Adrenal gland (tissue), 12 donors: ENCODE results near the gene CACNG1. TPM values are rescaled to one million over a fixed set of nuclear protein-coding genes. Genes with fewer than 3 reads are reported as not detected.

ENCODE experiments used
- DNase-seq, 7 donors: peaks; one replicate each; pipeline ENCODE4 v3.0.0-alpha.2; 2019 to 2020
- H3K27ac ChIP-seq, 5 donors: fragments of 200-600 bp; sonication (generic) in 4 of 5; 1 replicate in 3 of 5; 2 replicates in 2 of 5; pipeline versions ENCODE4 v1.5.1 to v1.8.0; 2016 to 2020; ENCODE audit warnings: mild to moderate bottlenecking in 1 of 5
- H3K27me3 ChIP-seq: fragments of 200-600 bp; 2 replicates; pipeline ENCODE4 v1.8.0; 2021
- H3K36me3 ChIP-seq, 2 donors: fragments of 200-600 bp; replicated peaks in 1 of 2; 1 replicate in 1 of 2; 2 replicates in 1 of 2; pipeline versions ENCODE4 v1.5.1 to v1.8.0; 2018 to 2022
- H3K4me1 ChIP-seq, 2 donors: fragments of 200-600 bp; replicated peaks in 1 of 2; 1 replicate in 1 of 2; 2 replicates in 1 of 2; pipeline versions ENCODE4 v1.5.1 to v1.8.0; 2018 to 2021
- H3K4me3 ChIP-seq, 4 donors: fragments of 200-600 bp; sonication (generic) in 3 of 4; one replicate each; pipeline ENCODE4 v1.5.1; 2016 to 2018
- H3K9me3 ChIP-seq, 3 donors: fragments of 200-600 bp; sonication (generic) in 1 of 3; replicated peaks in 1 of 3; 1 replicate in 2 of 3; 2 replicates in 1 of 3; pipeline versions ENCODE4 v1.5.1 to v1.8.0; 2016 to 2021
- POLR2A ChIP-seq, 2 donors: fragments of 450-650 bp; IDR thresholded peaks; one replicate each; pipeline ENCODE4 v1.6.1; 2017; ENCODE audit warnings: antibody characterized with exemption in 2 of 2, mild to moderate bottlenecking in 2 of 2, moderate library complexity in 1 of 2
- WGBS, 4 donors: extraction: QIAGEN DNeasy Blood & Tissue Kit in 2 of 4; methylation state at CpG; one replicate each; pipeline versions ENCODE4 v1.1.5 to v1.1.7; 2013 to 2017; 5-methylcytosine and 5-hydroxymethylcytosine counted together
- intact Hi-C, 2 donors: fragments of 100-400 bp; cut with DNase I; formaldehyde crosslinking; loops; one replicate each; pipeline versions ENCODE4 v1.14.1 to v1.15.0; 2022 to 2023
- polyA plus RNA-seq, 3 donors: library from polyadenylated mRNA; stranded (reverse); fragments of 200-250 nt in 2 of 3; fragments of 350-450 nt in 1 of 3; fragmentation: Illumina TruSeq in 1 of 3; extraction: RNeasy Lipid Tissue Mini Kit (QIAGEN cat#74804) in 1 of 3; gene quantifications; one replicate each; pipeline ENCODE4 v1.2.3, GENCODE V29; 2013 to 2014
- total RNA-seq, 9 donors: library from RNA; depleted of rRNA in 4 of 9; stranded (reverse); fragments of >200 nt in 4 of 9; fragments of 120-200 nt in 1 of 9; fragmentation: NEBNext Ultra II Directional in 1 of 9; extraction: Animal tissue kit (Norgen Biotek cat#: 25700) in 1 of 9; gene quantifications; one replicate each; pipeline versions ENCODE4 v1.1.0 to v1.2.4, GENCODE V29; 2013 to 2023
- TF ChIP-seq, protein P1 (sequence below), 6 experiments: fragments of 450-650 bp in 4 of 6; fragments of 200-600 bp in 2 of 6; sonication (generic) in 1 of 6; IDR thresholded peaks; 1 replicate in 5 of 6; 2 replicates in 1 of 6; pipeline versions ENCODE4 v1.5.1 to v1.8.0; 2016 to 2021; ENCODE audit warnings: antibody characterized with exemption in 6 of 6, mild to moderate bottlenecking in 2 of 6, moderate library complexity in 1 of 6
- donor health status: healthy with polysubstance abuse.
- donor health status: Bipolar disorder and iron deficiency.
- donor health status: DM: yes; HTN: yes; CAD: no.
- donor health status: DM: no; HTN: no; CAD: no.
- donor health status: DM: no; HTN: no; CAD: no.
- donor health status: DM: yes; HTN: yes; CAD: no.

The CACNG1 gene
- total and polyA plus RNA-seq, 12 donors, result 0.28 to 5.9 (median 1.2) TPM; not detected in 2

DNA sequence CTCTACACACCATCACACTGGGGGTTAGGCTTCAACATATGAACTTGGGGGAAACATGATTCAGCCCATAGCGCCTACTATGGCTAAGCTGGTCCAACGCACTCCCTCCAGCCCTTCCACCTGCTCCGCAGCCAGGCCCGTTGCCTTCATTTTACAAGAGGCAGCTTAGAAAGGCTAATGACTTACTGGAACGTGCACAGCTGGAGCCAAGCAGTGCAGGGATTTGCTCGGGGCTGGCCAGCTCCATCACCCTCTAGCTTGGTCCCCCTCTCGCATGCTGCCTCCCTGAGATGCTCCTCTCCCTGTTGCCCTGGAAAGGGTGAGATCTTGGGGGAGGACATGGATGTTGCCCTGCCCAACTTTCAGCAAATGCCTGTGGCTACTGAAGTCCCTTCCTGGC lies 2.8 kb upstream of the CACNG1 start:
- no peaks in the 10 kb centered on the region for H3K36me3 ChIP-seq
- H3K4me3 ChIP-seq, result no peak overlapping the region
- no peak for DNase-seq
- TF ChIP-seq, protein P1, sequence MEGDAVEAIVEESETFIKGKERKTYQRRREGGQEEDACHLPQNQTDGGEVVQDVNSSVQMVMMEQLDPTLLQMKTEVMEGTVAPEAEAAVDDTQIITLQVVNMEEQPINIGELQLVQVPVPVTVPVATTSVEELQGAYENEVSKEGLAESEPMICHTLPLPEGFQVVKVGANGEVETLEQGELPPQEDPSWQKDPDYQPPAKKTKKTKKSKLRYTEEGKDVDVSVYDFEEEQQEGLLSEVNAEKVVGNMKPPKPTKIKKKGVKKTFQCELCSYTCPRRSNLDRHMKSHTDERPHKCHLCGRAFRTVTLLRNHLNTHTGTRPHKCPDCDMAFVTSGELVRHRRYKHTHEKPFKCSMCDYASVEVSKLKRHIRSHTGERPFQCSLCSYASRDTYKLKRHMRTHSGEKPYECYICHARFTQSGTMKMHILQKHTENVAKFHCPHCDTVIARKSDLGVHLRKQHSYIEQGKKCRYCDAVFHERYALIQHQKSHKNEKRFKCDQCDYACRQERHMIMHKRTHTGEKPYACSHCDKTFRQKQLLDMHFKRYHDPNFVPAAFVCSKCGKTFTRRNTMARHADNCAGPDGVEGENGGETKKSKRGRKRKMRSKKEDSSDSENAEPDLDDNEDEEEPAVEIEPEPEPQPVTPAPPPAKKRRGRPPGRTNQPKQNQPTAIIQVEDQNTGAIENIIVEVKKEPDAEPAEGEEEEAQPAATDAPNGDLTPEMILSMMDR (IDR thresholded peaks at IDR 0.05), result no peak
- TF ChIP-seq POLR2A (IDR thresholded peaks at IDR 0.05), result no peak
- H3K27ac ChIP-seq, result no peak overlapping the region
- no peaks in the 10 kb centered on the region for H3K9me3 ChIP-seq
- intact Hi-C loops, result no loop called here
- 85 to 100% (median 89%) methylated on average over 5 to 7 of the region's 7 CpGs for WGBS, 4 donors
- H3K27me3 ChIP-seq, result no peaks in the 10 kb centered on the region
- H3K4me1 ChIP-seq, result peaks cover 12% of the 10 kb centered on the region in 2 donors

DNA sequence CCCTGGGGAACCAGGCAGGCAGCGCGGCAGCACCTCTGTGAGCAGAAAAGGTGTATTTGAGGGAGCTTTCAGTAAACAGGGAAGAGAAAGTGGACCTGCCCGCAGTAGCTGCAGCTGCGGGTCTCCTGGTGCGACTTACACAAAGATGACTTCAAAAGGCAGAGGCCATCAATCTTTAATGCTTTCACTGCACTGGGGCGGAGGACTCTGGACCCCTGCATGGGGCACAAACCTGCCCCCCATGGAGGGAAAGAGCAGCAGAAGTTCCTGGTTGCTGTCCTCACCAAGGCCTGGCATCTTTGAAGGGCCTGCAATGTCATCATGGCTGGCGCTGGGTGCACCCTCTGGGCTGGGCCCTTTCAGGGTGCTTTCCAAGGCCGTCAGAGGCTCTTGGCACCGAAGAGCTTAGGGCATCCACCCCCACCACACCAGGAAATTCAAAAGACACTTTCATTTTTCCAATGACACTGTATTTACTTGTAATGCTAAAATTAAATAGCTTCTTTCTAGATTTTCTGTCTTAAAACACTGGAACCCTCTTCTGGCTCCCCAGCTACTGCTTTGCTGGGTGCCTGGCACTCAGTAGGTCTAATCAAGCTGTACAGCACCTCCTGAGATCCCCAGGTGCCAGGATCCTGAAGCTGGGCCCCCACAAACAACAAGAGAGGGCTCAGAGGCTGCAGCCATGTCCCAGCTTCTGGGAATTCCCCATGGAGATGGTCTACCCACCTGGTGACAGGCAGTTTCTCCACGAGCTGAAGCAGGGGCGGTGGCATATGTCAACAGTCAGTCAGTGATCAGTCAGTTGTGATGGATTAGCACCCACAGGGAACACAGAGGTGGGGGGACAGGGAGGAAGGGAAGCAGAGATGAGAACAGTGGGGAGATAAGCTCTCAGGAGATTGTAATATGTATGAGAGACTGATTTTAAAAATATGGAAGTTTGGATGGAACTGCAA lies 2.1 kb upstream of the CACNG1 start:
- Histone ChIP-seq H3K36me3 (no peaks in the 10 kb centered on the region), H3K9me3 (no peaks in the 10 kb centered on the region), H3K27me3 (no peaks in the 10 kb centered on the region), H3K4me1 (peaks cover 12% of the 10 kb centered on the region in 2 donors), H3K4me3 (no peak overlapping the region), H3K27ac (no peak overlapping the region)
- WGBS, 4 donors, result 51 to 70% (median 65%) methylated on average over 3 to 11 of the region's 11 CpGs
- intact Hi-C loops, result no loop called here
- peak in 1 of 7 donors; percentile 31 for DNase-seq
- no peak for TF ChIP-seq POLR2A (IDR thresholded peaks at IDR 0.05)

DNA sequence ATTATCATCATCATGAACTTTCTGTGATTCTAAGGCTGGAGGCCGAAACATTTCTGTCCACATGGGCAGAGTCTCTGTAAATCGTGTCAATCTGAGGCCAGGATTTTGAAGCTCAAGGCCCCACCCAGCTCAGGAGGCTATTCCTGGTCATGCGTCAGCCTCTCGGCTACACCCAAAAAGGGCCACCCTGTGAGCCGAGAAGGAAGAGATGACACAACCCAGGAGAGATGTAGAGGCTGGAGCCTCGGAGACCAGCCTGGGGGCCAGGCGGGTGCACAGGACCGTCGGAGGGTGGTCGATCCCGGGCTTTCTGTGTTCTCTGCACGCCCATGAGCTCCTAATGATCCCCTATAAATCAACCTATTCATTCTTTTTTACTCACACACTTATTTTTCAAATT lies 1.1 kb upstream of the CACNG1 start:
- H3K4me1 ChIP-seq, result peaks cover 12% of the 10 kb centered on the region in 2 donors
- intact Hi-C loops, result no loop called here
- no peak overlapping the region for H3K4me3 ChIP-seq
- TF ChIP-seq, protein P1 (IDR thresholded peaks at IDR 0.05), result no peak
- no peak for TF ChIP-seq POLR2A (IDR thresholded peaks at IDR 0.05)
- H3K27me3 ChIP-seq, result no peaks in the 10 kb centered on the region
- no peak for DNase-seq
- H3K9me3 ChIP-seq, result peaks cover 0 to 1% (median 0%) of the 10 kb centered on the region in 3 donors
- no peak overlapping the region for H3K27ac ChIP-seq
- WGBS, 4 donors, result 87 to 92% (median 90%) methylated on average over 12 of the region's 12 CpGs
- no peaks in the 10 kb centered on the region for H3K36me3 ChIP-seq

DNA sequence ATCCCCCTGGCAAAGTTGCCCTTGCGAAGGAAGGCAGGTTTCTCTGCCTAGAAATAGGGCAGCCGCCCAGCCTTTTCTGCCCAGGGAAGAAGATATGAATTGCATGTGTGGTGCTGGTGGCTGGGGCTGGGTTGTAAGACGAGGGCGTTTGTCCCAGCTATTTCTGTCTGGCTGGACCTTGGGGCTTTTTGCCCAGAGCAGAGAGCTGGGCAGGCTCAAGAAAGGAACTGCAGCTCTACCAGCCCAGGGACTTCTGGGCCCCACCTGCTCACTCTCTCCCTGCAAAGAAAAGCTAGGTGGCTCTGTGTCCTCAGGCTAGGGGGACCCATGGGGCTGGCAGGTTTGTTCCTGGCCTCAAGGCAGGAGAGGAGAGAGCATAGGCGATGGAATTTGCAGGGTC lies 586 bp downstream of the CACNG1 start:
- peak; percentile 69 to 85 (median 76) for DNase-seq
- no peak overlapping the region for H3K4me3 ChIP-seq
- TF ChIP-seq, protein P1 (IDR thresholded peaks at IDR 0.05), result no peak
- TF ChIP-seq POLR2A (IDR thresholded peaks at IDR 0.05), result no peak
- 41 to 57% (median 45%) methylated on average over 3 to 5 of the region's 5 CpGs for WGBS, 4 donors
- peaks cover 12% of the 10 kb centered on the region in 2 donors for H3K4me1 ChIP-seq
- peaks cover 0 to 10% (median 0%) of the 10 kb centered on the region in 3 donors for H3K9me3 ChIP-seq
- H3K36me3 ChIP-seq, result no peaks in the 10 kb centered on the region
- no peaks in the 10 kb centered on the region for H3K27me3 ChIP-seq
- H3K27ac ChIP-seq, result peak overlapping the region in 2 of 5 donors; percentile 18 to 31
- intact Hi-C loops, result no loop called here
